ENCODE data around the gene BEND6. TPM values are rescaled to one million over a fixed set of nuclear protein-coding genes. Genes with fewer than 3 reads are reported as not detected.
A peak's percentile ranks its signal among the peaks of the same experiment; 100 is the strongest.

Gene BEND6
- total RNA-seq, 6 experiments from 2014 or later: 9.4 to 11.0 (median 10.0) TPM

DNA sequence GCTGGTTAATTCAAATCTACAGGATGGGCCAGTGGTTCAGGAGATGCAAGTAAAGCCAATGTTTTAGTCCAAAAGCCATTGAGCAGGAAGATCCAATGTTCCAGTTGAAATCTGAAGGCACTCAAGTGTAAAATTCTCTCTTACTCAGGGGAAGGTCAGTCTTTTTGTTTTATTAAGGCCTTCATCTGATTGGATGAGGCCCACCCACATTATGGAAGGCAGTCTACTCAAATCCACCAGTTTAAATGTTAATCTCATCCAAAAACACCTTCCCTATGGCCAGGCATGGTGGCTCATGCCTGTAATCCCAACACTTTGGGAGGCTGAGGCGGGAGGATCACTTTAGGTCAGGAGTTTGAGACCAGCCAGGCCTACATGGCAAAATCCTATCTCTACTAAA lies 31.3 kb upstream of the BEND6 start:
- H3K36me3 Mint-ChIP-seq (ENCODE audit: low read depth): peaks cover 10% of the 10 kb centered on the region; the same call in 1 of the 2 replicates
- no peaks in the 10 kb centered on the region for H3K9me3 Mint-ChIP-seq
- H3K4me3 Mint-ChIP-seq: no peak overlapping the region
- H3K27me3 Mint-ChIP-seq (ENCODE audit: insufficient read depth): no peaks in the 10 kb centered on the region
- TF ChIP-seq, protein P1, sequence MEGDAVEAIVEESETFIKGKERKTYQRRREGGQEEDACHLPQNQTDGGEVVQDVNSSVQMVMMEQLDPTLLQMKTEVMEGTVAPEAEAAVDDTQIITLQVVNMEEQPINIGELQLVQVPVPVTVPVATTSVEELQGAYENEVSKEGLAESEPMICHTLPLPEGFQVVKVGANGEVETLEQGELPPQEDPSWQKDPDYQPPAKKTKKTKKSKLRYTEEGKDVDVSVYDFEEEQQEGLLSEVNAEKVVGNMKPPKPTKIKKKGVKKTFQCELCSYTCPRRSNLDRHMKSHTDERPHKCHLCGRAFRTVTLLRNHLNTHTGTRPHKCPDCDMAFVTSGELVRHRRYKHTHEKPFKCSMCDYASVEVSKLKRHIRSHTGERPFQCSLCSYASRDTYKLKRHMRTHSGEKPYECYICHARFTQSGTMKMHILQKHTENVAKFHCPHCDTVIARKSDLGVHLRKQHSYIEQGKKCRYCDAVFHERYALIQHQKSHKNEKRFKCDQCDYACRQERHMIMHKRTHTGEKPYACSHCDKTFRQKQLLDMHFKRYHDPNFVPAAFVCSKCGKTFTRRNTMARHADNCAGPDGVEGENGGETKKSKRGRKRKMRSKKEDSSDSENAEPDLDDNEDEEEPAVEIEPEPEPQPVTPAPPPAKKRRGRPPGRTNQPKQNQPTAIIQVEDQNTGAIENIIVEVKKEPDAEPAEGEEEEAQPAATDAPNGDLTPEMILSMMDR (IDR thresholded peaks at IDR 0.05): no peak
- H3K4me1 Mint-ChIP-seq (ENCODE audit: low read depth): peaks cover 34% of the 10 kb centered on the region
- H3K27ac Mint-ChIP-seq: no peak overlapping the region
- no peak for DNase-seq

DNA sequence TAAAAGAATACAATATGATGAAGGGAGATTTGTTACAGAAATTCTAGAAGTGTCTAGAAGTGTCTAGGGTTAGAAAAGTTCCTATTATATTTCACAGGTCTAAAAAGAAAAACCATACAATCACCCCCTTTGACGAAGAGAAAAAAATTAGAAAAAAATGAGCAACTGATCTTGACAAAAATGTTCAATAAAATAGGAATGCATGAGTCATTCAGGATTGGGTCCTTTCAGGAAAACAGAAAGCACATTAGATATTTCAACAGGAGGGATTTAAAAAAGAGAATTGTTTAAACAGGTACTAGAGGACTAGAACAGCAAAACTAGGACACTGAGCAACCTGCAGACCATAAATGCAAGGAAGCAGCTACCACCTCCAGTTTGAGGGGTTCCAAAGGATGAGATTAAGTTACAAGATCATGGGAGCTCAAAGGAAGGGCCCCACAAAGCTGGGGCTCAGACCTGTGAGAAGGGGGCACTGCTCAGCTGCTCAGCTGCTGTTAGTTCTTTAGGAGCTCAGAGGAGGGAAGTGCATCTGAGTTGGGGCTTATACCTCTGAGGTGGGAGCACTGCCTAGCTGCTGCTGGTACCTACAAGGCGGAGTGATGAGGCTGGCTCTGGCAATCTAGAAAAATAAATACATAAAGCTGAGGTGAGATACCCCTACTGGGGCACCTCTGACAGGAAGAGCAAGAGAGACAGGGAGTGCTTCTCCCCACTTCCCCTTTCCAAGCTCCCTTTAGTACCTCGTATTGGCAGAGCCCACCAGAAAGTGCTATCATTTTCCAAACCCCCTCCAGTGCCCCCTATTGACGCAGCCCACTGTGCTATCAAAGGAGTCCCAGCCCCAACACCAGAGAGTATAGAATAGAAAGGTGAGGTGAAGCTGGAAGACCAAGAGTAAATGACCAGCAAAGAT lies 27.1 kb upstream of the BEND6 start:
- TF ChIP-seq, protein P1 (IDR thresholded peaks at IDR 0.05): peak; percentile 24; the same call in 1 of the 2 replicates
- DNase-seq: no peak
- Mint-ChIP-seq H3K4me1 (ENCODE audit: low read depth) (peaks cover 59% of the 10 kb centered on the region), H3K4me3 (peak overlapping the region; percentile 76), H3K36me3 (ENCODE audit: low read depth) (peaks cover 25% of the 10 kb centered on the region), H3K27me3 (ENCODE audit: insufficient read depth) (no peaks in the 10 kb centered on the region), H3K27ac (peak overlapping the region; percentile 84), H3K9me3 (no peaks in the 10 kb centered on the region)

DNA sequence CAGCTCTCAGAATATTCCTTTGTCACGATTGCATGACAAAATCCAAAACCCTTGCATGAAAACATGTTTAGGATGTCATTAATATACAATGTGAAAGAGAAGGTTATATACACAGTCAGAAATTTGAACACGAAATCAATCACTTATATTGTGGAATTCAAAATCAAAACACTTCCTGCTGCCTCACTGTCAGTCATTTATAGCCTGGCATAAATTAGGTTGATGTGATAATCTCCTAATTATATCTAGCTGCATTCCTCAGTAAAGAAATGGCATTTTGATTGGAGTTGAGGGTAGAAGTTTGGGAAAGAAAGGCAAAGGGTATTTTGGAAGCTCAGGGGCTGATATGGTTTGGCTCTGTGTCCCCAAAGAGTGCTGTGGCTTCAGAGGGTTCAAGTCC lies 24.1 kb upstream of the BEND6 start:
- Mint-ChIP-seq H3K4me1 (ENCODE audit: low read depth) (peaks cover 68% of the 10 kb centered on the region), H3K36me3 (ENCODE audit: low read depth) (peaks cover 29% of the 10 kb centered on the region), H3K27ac (no peak overlapping the region), H3K4me3 (no peak overlapping the region), H3K27me3 (ENCODE audit: insufficient read depth) (no peaks in the 10 kb centered on the region), H3K9me3 (no peaks in the 10 kb centered on the region)
- no peak for DNase-seq
- TF ChIP-seq, protein P1 (IDR thresholded peaks at IDR 0.05): no peak

DNA sequence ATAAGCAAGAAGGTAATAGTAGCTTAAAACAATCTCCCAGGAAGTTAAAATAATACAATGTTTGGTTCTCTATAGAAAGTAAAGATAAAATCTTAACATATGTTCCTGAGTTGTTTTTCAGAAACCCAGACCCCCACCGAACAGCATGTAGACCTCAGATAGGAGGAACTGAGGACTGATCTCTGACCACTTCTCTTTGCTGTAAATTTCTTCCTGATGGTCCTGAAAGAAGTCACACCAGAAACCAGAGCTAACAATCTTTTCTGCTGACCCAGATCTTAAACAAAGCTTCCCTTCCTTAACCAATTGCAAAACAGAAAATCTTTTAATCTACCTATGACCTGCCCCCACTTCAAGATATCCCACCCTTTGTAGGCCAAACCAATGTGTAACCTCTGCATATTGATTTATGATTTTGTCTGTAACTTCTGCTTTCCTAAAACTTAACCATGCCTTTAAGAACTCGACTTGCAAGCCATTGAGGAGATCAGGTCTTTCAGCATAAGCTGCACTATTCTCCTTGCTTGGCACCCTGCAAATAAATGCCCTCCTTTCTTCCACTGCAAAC lies 21.9 kb upstream of the BEND6 start:
- peaks cover 24% of the 10 kb centered on the region for H3K36me3 Mint-ChIP-seq (ENCODE audit: low read depth)
- TF ChIP-seq, protein P1 (IDR thresholded peaks at IDR 0.05): no peak
- H3K4me3 Mint-ChIP-seq: no peak overlapping the region
- no peak for DNase-seq
- H3K27ac Mint-ChIP-seq: no peak overlapping the region
- H3K4me1 Mint-ChIP-seq (ENCODE audit: low read depth): peaks cover 64% of the 10 kb centered on the region
- no peaks in the 10 kb centered on the region for H3K27me3 Mint-ChIP-seq (ENCODE audit: insufficient read depth)
- H3K9me3 Mint-ChIP-seq: no peaks in the 10 kb centered on the region

DNA sequence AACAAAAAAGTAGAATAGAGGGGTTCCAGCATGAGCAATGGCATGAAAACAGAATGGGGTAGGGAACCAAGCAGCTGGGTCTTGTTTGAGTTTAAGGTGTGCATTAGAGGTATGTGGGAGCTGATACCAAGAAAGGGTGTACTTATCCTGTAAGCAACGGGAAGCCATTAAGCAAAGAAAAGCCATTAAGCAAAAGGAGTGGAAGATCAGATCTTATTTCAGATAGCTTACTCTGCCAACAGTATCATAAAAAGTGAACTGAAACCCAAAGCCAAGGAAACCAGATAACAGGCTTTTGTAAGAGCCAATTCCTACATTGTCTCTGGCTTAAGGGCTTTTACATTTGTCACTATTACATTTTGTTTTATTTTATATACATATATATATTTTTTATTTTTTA lies 21.3 kb upstream of the BEND6 start:
- DNase-seq: no peak
- H3K36me3 Mint-ChIP-seq (ENCODE audit: low read depth): peaks cover 24% of the 10 kb centered on the region
- TF ChIP-seq, protein P1 (IDR thresholded peaks at IDR 0.05): no peak
- H3K27ac Mint-ChIP-seq: no peak overlapping the region
- no peak overlapping the region for H3K4me3 Mint-ChIP-seq
- H3K9me3 Mint-ChIP-seq: no peaks in the 10 kb centered on the region
- H3K4me1 Mint-ChIP-seq (ENCODE audit: low read depth): peaks cover 65% of the 10 kb centered on the region
- no peaks in the 10 kb centered on the region for H3K27me3 Mint-ChIP-seq (ENCODE audit: insufficient read depth)

All from HFFc6 (cell line).